Bronchial epithelial cell (primary cell): ENCODE data around the gene KRTAP5-7. TPM values are rescaled to one million over a fixed set of nuclear protein-coding genes. Genes with fewer than 3 reads are reported as not detected.

Experiments
- DNase-seq: peaks from one replicate; pipeline ENCODE4 v3.0.0-alpha.2; 2010; ENCODE audit warnings: low read depth
- FAIRE-seq: peaks from 2 replicates; lab custom pipeline; 2011; peaks lifted over from hg19 to GRCh38; lab: Jason Lieb, UNC
- H3K27me3 ChIP-seq: 2 replicates; pipeline ENCODE4 v1.5.1; 2011; ENCODE audit warnings: low read length; ENCODE audit not compliant: control insufficient read depth, insufficient read depth
- H3K36me3 ChIP-seq: 2 replicates; pipeline ENCODE4 v1.5.1; 2011; ENCODE audit warnings: low read length; ENCODE audit not compliant: control insufficient read depth, insufficient read depth
- H3K4me3 ChIP-seq: 2 replicates; pipeline ENCODE4 v1.5.1; 2011; ENCODE audit warnings: mild to moderate bottlenecking, low read depth, low read length, control low read depth
- total RNA-seq: library from RNA; depleted of rRNA; stranded (reverse); fragments of >200 nt; gene quantifications from 2 replicates; pipeline ENCODE4 v1.2.1, GENCODE V29; 2014
- TF ChIP-seq, protein P1 (sequence below): IDR thresholded peaks from 2 replicates; pipeline ENCODE4 v1.5.1; 2011; ENCODE audit warnings: mild to moderate bottlenecking, moderate library complexity, low read length, control low read depth, inconsistent platforms; ENCODE audit not compliant: insufficient read depth, severe bottlenecking

Gene KRTAP5-7
- total RNA-seq, 1 donor from 2014 or later: not detected

DNA sequence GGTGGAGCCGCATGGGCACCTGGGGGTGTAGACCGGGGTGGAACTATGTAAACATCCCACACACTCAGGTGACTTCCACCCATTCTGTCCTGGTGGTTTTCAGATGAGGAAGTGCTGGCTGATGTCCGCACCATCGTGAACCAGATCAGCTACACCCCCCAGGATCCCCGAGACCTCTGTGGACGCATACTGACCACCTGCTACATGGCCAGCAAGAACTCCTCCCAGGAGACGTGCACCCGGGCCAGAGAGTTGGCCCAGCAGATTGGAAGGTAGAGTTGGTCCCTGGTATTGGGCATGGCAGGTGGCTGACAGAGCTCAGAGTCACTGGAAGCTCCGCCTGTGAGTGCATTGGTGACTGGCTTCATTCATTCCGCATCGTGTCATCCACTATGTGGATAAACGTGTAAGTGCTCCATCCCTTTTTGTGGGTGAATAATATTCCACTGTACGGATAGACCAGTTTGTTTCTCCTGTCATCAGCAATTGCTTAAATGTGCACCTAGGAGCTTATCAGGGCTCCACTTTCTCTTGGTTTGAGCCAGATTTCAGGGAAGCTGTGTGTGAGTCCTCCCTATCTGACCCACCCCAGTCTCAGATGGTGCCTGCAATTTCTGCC is 44.2 kb upstream of the KRTAP5-7 start:
- no peaks in the 10 kb centered on the region for H3K27me3 ChIP-seq
- peaks cover 45% of the 10 kb centered on the region for H3K36me3 ChIP-seq
- DNase-seq (no peak), FAIRE-seq (no peak)
- H3K4me3 ChIP-seq: no peak overlapping the region
- TF ChIP-seq, protein P1, sequence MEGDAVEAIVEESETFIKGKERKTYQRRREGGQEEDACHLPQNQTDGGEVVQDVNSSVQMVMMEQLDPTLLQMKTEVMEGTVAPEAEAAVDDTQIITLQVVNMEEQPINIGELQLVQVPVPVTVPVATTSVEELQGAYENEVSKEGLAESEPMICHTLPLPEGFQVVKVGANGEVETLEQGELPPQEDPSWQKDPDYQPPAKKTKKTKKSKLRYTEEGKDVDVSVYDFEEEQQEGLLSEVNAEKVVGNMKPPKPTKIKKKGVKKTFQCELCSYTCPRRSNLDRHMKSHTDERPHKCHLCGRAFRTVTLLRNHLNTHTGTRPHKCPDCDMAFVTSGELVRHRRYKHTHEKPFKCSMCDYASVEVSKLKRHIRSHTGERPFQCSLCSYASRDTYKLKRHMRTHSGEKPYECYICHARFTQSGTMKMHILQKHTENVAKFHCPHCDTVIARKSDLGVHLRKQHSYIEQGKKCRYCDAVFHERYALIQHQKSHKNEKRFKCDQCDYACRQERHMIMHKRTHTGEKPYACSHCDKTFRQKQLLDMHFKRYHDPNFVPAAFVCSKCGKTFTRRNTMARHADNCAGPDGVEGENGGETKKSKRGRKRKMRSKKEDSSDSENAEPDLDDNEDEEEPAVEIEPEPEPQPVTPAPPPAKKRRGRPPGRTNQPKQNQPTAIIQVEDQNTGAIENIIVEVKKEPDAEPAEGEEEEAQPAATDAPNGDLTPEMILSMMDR: no peak

DNA sequence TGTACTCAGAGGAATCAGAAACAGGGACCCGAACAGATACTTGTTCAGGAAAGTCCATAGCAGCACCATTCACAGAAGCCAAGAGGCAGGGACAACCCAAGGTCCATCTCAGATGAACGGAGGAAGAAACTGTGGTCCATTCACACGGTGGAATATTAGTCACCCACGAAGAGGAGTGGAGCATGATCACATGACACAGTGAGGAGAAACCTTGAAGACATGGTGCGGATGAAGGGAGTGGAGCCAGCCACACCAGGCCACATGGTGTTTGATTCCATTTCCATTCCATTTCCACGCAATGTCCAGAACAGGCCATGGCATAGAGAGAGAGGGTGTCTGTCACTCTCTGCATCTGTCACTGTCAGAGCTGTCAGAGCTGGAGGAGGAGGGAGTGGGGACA is 43.4 kb upstream of the KRTAP5-7 start:
- DNase-seq (no peak), FAIRE-seq (peak; percentile 87)
- Histone ChIP-seq H3K36me3 (peaks cover 41% of the 10 kb centered on the region), H3K27me3 (no peaks in the 10 kb centered on the region), H3K4me3 (no peak overlapping the region)
- TF ChIP-seq, protein P1: no peak

GRCh38 chr11:71484248-71485062 is 42.6 kb upstream of the KRTAP5-7 start:
- DNase-seq: no peak
- FAIRE-seq: peak; percentile 94
- TF ChIP-seq, protein P1: no peak
- H3K36me3 ChIP-seq: peaks cover 38% of the 10 kb centered on the region
- no peaks in the 10 kb centered on the region for H3K27me3 ChIP-seq
- H3K4me3 ChIP-seq: no peak overlapping the region

DNA sequence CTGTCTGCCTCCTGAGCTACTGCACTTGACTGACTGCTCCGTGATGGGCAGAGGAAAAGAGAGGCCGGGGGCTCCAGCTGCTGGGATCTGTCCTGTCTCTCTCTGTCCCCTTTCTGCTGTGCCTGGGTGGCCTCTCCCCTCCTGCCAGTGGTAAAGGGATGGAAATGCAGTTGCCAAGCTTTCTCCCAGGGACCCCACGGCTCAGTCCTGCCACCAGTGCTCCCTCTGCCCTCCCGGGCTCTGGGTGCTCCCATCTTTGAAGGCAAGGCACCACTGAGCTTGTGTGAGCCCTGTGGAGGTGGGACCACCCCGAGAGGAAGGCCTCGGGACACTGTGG is 42.0 kb upstream of the KRTAP5-7 start:
- no peak overlapping the region for H3K4me3 ChIP-seq
- H3K27me3 ChIP-seq: no peaks in the 10 kb centered on the region
- peaks cover 41% of the 10 kb centered on the region for H3K36me3 ChIP-seq
- FAIRE-seq: no peak
- no peak for DNase-seq
- TF ChIP-seq, protein P1: no peak

- no peak overlapping the region for H3K4me3 ChIP-seq
- FAIRE-seq (no peak), DNase-seq (no peak)
- H3K27me3 ChIP-seq: no peaks in the 10 kb centered on the region
- peaks cover 42% of the 10 kb centered on the region for H3K36me3 ChIP-seq
- TF ChIP-seq, protein P1: no peak
Observed at GRCh38 chr11:71485466-71485865, 41.6 kb upstream of the KRTAP5-7 start.
